ENCODE results near the gene KCMF1. TPM values are rescaled to one million over a fixed set of nuclear protein-coding genes. Genes with fewer than 3 reads are reported as not detected.
"Not testable (repeated sequence)": the region's sequence is repeated elsewhere in the genome, so short reads cannot be mapped to it uniquely, and the experiment has no call there.

The KCMF1 gene
- total and polyA plus RNA-seq, 2 donors from 2014 or later, result 21.0 to 64.3 TPM

DNA sequence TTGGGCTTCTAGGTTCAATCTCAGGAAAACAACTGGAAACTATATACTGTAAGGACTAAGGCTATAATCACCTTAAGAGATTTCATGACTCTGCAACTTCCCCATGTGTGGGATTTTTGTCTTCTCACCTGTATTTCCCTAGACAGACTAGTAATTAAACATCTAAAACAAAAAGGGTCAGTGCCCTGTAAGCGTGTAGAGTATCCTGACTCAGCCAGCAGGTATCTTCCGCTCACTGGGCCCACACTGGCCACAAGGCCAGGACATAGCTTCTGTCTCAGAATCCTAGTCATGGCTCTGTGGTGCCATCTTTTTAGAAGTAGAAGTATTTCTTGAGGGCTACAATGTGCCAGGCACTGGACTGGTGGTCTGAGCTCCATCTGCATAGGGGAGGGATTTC, 28.8 kb upstream of the KCMF1 start:
- Histone ChIP-seq H3K9me3 (ENCODE audit: control insufficient read depth in 2 of 3, insufficient read depth in 1 of 3, low read length in 3 of 3) (no peaks in the 10 kb centered on the region), H3K27ac (ENCODE audit: low read depth in 2 of 2, low read length in 2 of 2) (no peak overlapping the region), H3K4me1 (ENCODE audit: control insufficient read depth in 2 of 3, insufficient read depth in 2 of 3, low read depth in 1 of 3, low read length in 3 of 3) (no peaks in the 10 kb centered on the region), H3K4me3 (ENCODE audit: low read length in 3 of 3) (no peak overlapping the region), H3K27me3 (ENCODE audit: control insufficient read depth, insufficient read depth, low read length) (no peaks in the 10 kb centered on the region), H3K9ac (ENCODE audit: low read length in 3 of 3) (no peak overlapping the region), H3K36me3 (ENCODE audit: control insufficient read depth in 2 of 3, insufficient read depth in 3 of 3, low read length in 3 of 3) (no peaks in the 10 kb centered on the region)
- DNase-seq (no peak), FAIRE-seq (no peak)
- TF ChIP-seq, protein P1, sequence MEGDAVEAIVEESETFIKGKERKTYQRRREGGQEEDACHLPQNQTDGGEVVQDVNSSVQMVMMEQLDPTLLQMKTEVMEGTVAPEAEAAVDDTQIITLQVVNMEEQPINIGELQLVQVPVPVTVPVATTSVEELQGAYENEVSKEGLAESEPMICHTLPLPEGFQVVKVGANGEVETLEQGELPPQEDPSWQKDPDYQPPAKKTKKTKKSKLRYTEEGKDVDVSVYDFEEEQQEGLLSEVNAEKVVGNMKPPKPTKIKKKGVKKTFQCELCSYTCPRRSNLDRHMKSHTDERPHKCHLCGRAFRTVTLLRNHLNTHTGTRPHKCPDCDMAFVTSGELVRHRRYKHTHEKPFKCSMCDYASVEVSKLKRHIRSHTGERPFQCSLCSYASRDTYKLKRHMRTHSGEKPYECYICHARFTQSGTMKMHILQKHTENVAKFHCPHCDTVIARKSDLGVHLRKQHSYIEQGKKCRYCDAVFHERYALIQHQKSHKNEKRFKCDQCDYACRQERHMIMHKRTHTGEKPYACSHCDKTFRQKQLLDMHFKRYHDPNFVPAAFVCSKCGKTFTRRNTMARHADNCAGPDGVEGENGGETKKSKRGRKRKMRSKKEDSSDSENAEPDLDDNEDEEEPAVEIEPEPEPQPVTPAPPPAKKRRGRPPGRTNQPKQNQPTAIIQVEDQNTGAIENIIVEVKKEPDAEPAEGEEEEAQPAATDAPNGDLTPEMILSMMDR (IDR thresholded peaks at IDR 0.05; ENCODE audit: borderline replicate concordance, extremely low read depth, insufficient read depth), result no peak
- intact Hi-C loops (cut with DNase I), result no loop called here

DNA sequence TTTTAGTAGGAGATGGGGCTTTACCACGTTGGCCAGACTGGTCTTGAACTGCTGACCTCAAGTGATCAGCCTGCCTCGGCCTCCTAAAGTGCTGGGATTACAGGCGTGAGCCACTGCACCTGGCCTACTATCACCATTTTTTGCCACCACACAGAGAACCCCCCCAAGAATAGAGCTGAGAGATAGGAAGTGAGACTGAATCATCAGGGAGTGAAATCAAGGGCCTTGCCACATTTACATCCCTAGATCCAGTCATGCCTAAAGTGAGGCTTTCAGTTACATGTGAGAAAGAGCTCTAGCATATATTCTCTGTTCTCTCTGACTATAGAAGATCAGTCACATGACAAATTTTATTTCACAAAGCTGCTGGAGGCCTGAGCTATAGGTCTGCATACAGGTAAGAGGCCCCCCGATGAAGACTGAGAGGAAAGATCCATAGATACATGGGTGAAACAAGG, 28.0 kb upstream of the KCMF1 start:
- FAIRE-seq, result no peak
- intact Hi-C loops (cut with DNase I), result no loop called here
- H3K27ac ChIP-seq (ENCODE audit: low read depth in 2 of 2, low read length in 2 of 2), result no peak overlapping the region

DNA sequence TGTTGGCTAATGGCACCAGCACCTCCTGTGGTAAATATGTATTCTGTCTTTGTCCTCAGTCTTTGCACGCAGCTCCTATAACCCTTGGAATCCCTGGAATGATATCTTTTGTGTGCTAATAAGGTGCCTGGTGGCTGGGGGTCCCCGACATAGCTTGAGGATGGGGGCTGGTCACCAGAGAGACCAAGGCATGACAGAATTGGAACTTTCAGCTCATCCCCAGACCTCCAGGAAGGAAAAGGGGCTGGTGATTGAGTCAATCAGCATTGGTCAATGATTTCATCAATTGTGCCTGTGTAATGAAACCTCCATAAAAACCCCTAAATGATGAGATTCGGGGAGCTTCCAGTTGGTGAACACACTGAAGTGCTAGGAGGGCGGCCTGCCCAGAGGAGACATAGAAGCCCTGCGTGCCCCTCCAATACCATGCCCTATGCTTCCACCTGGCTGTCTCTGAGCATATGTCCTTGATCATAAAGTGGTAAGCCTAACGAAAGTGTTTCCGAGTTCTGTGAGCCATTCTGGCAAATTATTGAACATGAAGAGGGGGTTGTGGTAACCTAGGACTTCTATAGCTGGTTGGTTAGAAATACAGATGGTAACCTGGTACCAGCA, 26.6 kb upstream of the KCMF1 start:
- DNase-seq (no peak), FAIRE-seq (no peak)
- intact Hi-C loops (cut with DNase I), result no loop called here

More for the DNA sequence above, 28.0 kb upstream of the KCMF1 start:
- TF ChIP-seq, protein P1 (IDR thresholded peaks at IDR 0.05; ENCODE audit: borderline replicate concordance, extremely low read depth, insufficient read depth), result no peak
- no peak for DNase-seq
- no peak overlapping the region for H3K4me3 ChIP-seq (ENCODE audit: low read length in 3 of 3)
- no peak overlapping the region for H3K9ac ChIP-seq (ENCODE audit: low read length in 3 of 3)
- H3K36me3 ChIP-seq (ENCODE audit: control insufficient read depth in 2 of 3, insufficient read depth in 3 of 3, low read length in 3 of 3), result no peaks in the 10 kb centered on the region
- H3K27me3 ChIP-seq (ENCODE audit: control insufficient read depth, insufficient read depth, low read length), result no peaks in the 10 kb centered on the region
- H3K9me3 ChIP-seq (ENCODE audit: control insufficient read depth in 2 of 3, insufficient read depth in 1 of 3, low read length in 3 of 3), result no peaks in the 10 kb centered on the region
- H3K4me1 ChIP-seq (ENCODE audit: control insufficient read depth in 2 of 3, insufficient read depth in 2 of 3, low read depth in 1 of 3, low read length in 3 of 3), result no peaks in the 10 kb centered on the region

DNA sequence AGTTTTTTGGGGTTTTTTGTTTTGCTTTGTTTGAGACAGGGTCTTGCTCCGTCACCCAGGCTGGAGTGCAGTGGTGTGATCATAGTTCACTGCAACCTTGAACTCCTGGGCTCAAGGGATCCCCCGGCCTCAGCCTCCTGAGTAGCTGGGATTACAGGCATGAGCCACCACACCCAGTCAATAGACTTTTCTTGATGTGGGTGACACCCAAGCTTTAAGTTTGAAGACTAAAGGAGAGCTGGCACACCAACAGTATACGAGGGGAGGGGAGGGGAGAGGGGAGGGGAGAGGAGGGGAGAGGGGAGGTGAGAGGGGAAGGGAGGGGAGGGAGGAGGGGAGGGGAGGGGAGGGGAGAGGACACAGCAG, 25.1 kb upstream of the KCMF1 start:
- FAIRE-seq; H3K27ac ChIP-seq (ENCODE audit: low read depth in 2 of 2, low read length in 2 of 2); H3K4me1 ChIP-seq (ENCODE audit: control insufficient read depth in 2 of 3, insufficient read depth in 2 of 3, low read depth in 1 of 3, low read length in 3 of 3); H3K36me3 ChIP-seq (ENCODE audit: control insufficient read depth in 2 of 3, insufficient read depth in 3 of 3, low read length in 3 of 3); DNase-seq; H3K9ac ChIP-seq (ENCODE audit: low read length in 3 of 3); intact Hi-C loops (cut with DNase I); H3K4me3 ChIP-seq (ENCODE audit: low read length in 3 of 3); H3K9me3 ChIP-seq (ENCODE audit: control insufficient read depth in 2 of 3, insufficient read depth in 1 of 3, low read length in 3 of 3); H3K27me3 ChIP-seq (ENCODE audit: control insufficient read depth, insufficient read depth, low read length): not testable (repeated sequence)

More for the DNA sequence above, 26.6 kb upstream of the KCMF1 start:
- no peaks in the 10 kb centered on the region for H3K9me3 ChIP-seq (ENCODE audit: control insufficient read depth in 2 of 3, insufficient read depth in 1 of 3, low read length in 3 of 3)
- H3K27me3 ChIP-seq (ENCODE audit: control insufficient read depth, insufficient read depth, low read length), result no peaks in the 10 kb centered on the region
- H3K4me3 ChIP-seq (ENCODE audit: low read length in 3 of 3), result no peak overlapping the region
- H3K27ac ChIP-seq (ENCODE audit: low read depth in 2 of 2, low read length in 2 of 2), result no peak overlapping the region
- H3K4me1 ChIP-seq (ENCODE audit: control insufficient read depth in 2 of 3, insufficient read depth in 2 of 3, low read depth in 1 of 3, low read length in 3 of 3), result no peaks in the 10 kb centered on the region
- no peak overlapping the region for H3K9ac ChIP-seq (ENCODE audit: low read length in 3 of 3)
- TF ChIP-seq, protein P1 (IDR thresholded peaks at IDR 0.05; ENCODE audit: borderline replicate concordance, extremely low read depth, insufficient read depth), result no peak
- no peaks in the 10 kb centered on the region for H3K36me3 ChIP-seq (ENCODE audit: control insufficient read depth in 2 of 3, insufficient read depth in 3 of 3, low read length in 3 of 3)

All from kidney (tissue), 14 donors.